GM19467 (cell line): ENCODE data around the gene CSNK1G2.

Source experiments
- ATAC-seq: cut with Tn5 transposase; IDR thresholded peaks from one replicate; pipeline ENCODE4 v1.9.1; 2021; ENCODE audit warnings: mild to moderate bottlenecking, moderate library complexity; ENCODE audit not compliant: unreplicated experiment

The CSNK1G2 gene

DNA sequence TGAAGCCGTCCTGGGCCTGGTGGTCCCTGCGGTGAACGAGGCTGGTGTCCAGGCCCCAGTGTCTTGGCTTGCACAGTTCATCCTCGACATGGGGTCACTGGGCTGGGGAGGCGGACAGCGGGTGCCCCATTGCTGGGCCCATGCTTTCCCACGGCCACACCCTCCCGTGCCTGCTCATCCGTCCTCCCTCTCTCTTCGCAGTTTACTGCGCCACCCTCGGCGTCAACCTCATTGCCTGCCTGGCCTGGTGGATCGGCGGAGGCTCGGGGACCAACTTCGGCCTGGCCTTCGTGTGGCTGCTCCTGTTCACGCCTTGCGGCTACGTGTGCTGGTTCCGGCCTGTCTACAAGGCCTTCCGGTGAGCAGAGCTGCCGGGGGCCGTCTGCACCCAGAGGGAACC is 23.0 kb upstream of the CSNK1G2 start:
- no peak for ATAC-seq

GRCh38 chr19:1918975-1919374 is 22.0 kb upstream of the CSNK1G2 start:
- no peak for ATAC-seq

DNA sequence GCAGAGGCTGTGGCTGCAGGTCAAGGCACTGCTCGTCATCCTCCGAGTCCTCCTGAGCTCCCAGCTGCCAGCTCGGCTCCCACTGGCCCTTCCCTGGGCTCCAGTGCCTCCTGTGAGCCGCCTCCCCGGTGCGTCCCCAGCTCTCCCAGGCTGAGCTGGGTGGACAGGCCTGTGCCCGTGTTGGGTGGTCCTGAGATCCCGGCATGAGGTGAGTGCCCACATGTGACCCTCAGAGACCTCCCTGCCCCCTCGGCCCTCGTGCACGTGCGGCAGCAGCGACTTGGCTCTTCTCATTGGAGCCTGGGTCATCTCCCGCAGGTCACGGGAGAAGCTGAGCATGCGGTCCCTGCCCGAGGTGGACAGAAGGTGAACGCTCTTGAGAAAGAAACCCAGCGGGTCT is 20.3 kb upstream of the CSNK1G2 start:
- ATAC-seq = no peak

GRCh38 chr19:1921326-1921725 is 19.6 kb upstream of the CSNK1G2 start:
- no peak for ATAC-seq

- ATAC-seq = no peak
Measured at GRCh38 chr19:1921825-1922224, 19.1 kb upstream of the CSNK1G2 start.

DNA sequence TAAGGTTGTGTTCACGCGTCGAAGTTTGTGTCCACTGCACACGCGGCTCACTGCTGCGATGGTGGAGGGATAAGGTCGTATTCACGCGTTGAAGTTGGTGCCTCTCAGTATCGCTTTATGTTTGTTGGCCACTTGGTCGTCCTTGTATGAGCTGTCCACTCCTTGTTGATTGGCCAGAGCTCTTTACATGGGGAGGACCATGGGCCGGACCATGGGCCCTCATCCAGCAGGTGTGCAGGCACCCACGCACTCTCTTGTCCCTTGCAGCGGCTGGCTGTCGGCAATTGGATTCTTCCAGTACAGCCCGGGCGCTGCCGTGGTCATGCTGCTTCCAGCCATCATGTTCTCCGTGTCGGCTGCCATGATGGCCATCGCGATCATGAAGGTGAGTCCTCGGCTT is 18.2 kb upstream of the CSNK1G2 start:
- no peak for ATAC-seq

- ATAC-seq = no peak
Measured at GRCh38 chr19:1923319-1923718, 17.7 kb upstream of the CSNK1G2 start.

DNA sequence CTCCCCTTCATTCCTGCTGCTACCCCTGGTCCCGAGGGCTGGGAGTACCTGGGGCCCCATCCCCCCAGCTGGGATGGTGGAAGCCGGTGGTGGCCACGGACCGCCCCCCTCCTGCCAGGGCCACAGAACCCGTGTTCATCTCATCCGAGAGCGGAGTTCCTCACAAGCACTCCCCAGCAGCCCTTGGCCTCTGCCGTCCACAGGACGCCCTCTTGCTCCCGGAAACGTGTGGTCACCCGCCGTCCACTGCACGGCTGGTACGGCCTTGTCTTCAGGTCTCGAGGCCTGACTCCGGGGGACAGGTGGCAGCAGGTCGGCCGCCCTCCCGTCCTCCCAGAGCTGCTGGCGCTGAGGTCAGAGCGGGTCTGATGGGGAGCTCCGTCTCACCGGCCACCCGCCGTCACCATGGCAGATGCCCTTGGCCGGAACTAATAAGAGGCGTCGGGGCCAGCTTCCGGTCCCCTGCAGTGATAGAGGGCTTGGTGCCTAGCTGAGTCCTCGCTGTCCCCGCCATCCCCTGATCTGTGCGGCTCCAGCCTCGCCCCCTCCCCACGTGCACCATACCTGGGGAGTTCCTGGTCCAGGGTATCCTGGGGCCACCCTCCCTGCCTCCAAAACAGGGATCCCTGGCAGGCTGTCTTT is 16.5 kb upstream of the CSNK1G2 start:
- no peak for ATAC-seq

DNA sequence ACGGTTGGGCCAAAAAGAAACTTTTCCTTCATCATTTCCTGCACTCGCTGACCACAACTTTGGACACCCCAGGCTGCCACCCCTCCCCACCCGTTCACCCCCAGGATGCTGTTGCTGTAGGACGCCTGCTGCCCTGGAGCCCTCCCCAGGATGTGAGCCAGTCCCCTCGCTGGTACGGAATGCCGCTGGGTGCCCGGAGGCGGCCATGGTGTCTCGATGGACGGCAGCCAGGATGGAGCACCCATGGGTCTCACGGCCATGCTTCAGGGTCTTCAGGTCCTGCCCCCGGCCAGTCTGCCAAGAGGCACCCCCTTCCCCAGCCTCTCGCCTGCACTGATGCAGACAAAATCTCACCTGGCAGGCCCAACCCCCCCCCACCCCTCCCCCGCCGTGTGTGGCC is 15.4 kb upstream of the CSNK1G2 start:
- no peak for ATAC-seq

DNA sequence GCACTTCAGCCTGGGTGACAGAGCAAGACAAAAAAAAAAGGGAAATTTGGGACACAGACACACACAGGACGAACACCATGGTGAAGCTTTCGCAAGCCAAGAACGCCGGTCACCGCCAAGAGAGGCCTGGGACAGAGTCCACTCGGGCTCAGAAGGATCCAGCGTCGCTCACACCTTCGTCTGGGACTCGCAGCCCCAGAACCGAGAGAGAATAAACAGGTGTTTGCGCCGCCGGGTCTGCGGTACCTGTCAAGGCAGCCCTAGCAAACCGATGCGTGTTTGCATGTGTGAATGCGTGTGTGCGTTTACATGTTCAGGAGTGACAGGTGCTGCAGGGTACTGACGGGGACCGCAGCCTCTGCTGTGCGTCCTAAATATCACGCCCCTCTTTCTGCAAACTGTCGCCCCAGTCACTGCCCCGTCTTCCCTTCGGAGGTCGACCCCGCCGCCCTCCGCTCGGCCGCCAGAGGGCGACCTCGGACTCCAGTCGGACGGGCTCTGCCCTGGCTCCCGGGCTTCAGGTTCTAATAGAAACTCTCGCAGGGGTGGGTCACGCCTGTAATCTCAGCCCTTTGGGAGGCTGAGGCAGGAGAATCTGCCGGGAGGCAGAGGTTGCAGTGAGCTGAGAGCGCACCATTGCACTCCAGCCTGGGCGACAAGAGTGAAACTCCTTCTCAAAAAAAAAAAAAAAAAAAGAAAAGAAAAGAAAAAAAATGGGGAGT is 11.8 kb upstream of the CSNK1G2 start:
- no peak for ATAC-seq

- ATAC-seq = no peak
Measured at GRCh38 chr19:1931445-1931844, 9.5 kb upstream of the CSNK1G2 start.

GRCh38 chr19:1932395-1932794 is 8.6 kb upstream of the CSNK1G2 start:
- ATAC-seq = no peak

GRCh38 chr19:1933244-1933643 is 7.7 kb upstream of the CSNK1G2 start:
- no peak for ATAC-seq

DNA sequence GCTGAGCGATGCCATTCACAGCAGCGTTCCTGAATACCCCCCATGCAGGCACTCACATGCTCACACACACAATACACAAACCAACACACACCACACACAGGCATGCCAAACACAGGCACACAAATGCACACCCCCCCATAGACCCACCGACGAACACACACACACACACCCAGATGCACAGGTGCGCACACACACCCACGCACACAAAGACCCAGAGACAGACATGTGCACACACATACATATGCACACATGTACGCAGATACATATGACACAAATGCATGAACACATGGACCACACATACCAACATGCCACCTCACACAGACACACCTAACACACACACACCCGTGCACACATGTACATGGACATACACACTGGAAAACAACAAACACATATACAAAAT is 7.0 kb upstream of the CSNK1G2 start:
- no peak for ATAC-seq

DNA sequence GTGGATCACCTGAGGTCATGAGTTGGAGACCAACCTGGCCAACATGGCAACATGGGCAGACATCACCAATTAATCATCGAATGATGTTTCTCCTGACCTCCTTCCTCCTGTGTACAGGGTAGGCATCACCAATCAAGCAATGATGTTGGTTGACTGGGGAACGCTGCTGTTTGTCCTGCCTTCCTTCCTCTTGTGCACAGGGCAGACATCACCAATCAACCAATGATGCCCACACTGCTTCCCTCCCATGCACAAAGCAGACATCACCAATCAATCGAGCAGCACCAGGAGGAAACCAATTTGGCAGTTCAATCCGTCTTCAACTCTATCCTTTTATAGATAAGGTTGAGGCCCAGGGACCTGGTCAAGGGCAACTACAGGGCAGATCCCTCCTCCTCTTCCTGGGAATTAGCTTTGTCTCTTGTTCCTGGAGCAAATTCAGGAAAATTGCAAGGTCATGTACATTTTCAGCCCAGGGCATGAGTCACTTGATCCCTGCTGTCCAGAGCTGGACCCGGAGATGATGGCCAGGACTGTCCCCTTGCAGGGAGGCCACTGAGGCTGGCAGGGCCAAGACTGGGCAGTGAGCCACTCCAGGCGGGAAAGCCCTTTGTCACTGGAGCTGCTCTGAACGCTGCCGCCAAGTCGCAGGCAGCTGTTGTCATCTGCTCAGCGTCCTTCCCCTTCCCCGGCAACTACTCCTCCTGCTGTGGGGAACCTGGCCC is 5.3 kb upstream of the CSNK1G2 start:
- ATAC-seq = no peak

- no peak for ATAC-seq
Measured at GRCh38 chr19:1936430-1936829, 4.5 kb upstream of the CSNK1G2 start.

DNA sequence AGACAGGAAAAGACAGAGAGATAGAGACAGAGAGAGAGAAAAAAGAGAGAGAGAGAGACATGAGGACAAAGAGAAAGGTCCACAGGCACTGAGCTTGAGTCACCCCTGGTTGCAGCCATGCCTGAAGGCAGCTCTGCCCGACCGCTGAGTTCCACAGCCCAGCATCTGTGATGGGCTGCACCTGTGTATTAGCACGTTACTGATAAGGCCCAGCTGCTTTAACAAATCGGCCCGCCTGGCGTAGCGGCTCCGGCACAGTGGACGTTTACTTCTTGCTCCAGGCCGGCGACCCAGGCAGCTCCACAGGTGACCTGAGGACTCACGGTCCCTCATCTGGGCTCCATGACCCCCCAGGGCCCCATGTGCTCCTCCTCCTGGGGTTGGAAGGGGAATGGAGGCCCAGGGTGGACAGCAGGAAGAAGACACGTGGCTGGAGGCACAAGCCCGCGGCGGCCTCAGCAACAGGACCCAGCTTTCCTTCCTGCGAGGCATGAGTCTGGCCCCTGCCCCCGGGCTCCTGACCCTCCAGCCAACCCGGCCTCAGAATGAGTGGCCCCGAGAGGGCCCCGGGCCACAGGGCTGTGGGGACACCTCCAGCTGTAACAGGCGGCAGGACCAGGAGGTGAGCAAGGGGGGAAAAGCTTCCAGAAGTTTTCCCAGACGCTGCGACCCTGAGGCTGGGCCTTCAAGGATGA is 3.9 kb upstream of the CSNK1G2 start:
- no peak for ATAC-seq

DNA sequence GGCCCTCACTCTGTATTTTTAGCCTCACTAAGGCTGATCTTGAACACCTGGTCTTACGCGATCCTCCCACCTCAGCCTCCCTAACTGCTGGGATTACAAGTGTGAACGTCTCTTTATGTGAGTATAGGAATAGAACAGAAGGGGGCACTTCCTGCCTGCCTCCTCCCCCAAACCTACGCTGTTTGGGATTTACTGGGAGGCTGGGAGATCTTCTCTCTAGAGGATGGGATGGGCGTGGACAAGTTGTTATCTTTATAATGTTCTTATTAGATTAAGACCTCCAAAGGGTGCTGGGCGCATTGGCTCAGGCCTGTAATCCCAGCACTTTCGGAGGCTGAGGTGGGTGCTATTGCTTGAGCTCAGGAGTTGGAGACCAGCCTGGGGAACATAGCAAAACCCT is 2.9 kb upstream of the CSNK1G2 start:
- no peak for ATAC-seq

- no peak for ATAC-seq
Measured at GRCh38 chr19:1942078-1942933, 1.3 kb downstream of the CSNK1G2 start.

GRCh38 chr19:1942934-1943555 is 2.1 kb downstream of the CSNK1G2 start:
- ATAC-seq = no peak
